ENCODE data around the gene ZBTB20. TPM values are rescaled to one million over a fixed set of nuclear protein-coding genes. Genes with fewer than 3 reads are reported as not detected.

ZBTB20 gene
- total RNA-seq, 4 donors from 2014 or later, result 148 to 242 (median 188) TPM

DNA sequence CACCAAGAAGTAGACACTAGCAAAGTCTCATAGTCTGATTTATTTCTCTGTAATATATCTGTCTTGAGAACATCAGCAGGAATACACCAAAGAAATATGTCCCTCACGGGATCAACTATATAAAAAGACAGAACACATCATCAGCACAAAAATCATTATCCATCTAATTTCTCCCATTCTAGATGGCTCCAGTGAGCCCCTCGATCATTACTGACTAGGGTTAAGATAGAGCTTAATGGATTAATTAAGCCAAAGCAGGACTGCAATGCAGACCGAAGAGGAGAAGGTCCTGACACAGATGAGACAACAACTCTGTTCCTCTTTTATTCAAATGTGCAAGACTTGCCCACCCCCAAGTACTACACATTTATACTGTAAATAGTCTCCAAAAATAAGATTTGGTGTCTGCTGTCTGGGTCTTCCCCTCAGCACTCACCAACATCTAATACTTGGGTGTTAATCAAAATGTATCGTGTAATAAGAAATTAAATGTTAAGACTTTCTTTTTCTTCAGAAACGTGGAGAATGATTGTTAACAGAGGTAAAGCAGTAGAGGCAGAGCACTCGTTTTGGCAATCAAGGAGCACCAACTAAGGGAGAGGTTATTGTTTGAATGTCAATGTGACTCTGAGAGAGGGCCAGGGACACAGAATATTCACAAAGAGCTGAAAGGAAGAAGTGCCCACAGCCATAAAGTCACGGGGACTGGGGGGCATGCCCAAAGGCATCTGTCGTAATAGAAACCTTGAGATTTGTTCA, 719.6 kb downstream of the ZBTB20 start:
- H3K27me3 ChIP-seq, result no peaks in the 10 kb centered on the region
- intact Hi-C loops (cut with DNase I), result no loop called here
- TF ChIP-seq POLR2A (IDR thresholded peaks at IDR 0.05) (no peak), CTCF (IDR thresholded peaks at IDR 0.05) (no peak)

DNA sequence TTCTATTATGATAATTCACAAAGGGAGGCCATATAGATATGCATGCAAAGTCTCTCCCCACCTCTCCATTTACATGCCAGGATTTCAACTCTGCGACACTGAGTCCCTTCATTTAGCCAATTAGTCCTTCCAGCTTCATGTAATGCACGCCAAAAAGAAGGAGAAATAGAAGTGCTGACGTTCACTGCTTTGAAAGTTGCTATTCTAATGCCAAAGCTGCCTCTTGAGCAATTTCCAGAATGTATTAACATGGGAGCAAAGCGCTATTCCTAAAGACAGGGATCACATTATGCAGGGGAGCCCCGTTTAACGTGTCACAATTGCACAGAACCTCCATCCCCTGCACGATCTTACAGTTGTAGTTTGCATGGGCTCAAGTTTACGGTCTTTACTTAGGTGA, 722.8 kb downstream of the ZBTB20 start:
- 79% methylated on average over 8 of the region's 8 CpGs for WGBS, 2 donors
- intact Hi-C loops (cut with DNase I), result no loop called here
- Histone ChIP-seq H3K27ac (no peak overlapping the region), H3K36me3 (no peaks in the 10 kb centered on the region), H3K4me3 (replicated peaks in 1 of 3) (no peak overlapping the region), H3K27me3 (no peaks in the 10 kb centered on the region), H3K9me3 (no peaks in the 10 kb centered on the region), H3K4me1 (peaks cover 1 to 2% of the 10 kb centered on the region in 2 donors)
- DNase-seq, result no peak
- TF ChIP-seq POLR2A (IDR thresholded peaks at IDR 0.05), result no peak
- TF ChIP-seq CTCF (IDR thresholded peaks at IDR 0.05), result no peak

More for the DNA sequence above, 719.6 kb downstream of the ZBTB20 start:
- DNase-seq, result no peak
- no peaks in the 10 kb centered on the region for H3K4me1 ChIP-seq
- no peak overlapping the region for H3K27ac ChIP-seq
- H3K4me3 ChIP-seq (replicated peaks in 1 of 3), result no peak overlapping the region
- H3K9me3 ChIP-seq, result no peaks in the 10 kb centered on the region
- H3K36me3 ChIP-seq, result no peaks in the 10 kb centered on the region
- WGBS, 2 donors, result 92 to 93% methylated on average over 8 of the region's 8 CpGs

- no peak for DNase-seq
- H3K9me3 ChIP-seq, result no peaks in the 10 kb centered on the region
- H3K27me3 ChIP-seq, result no peaks in the 10 kb centered on the region
- no peak overlapping the region for H3K4me3 ChIP-seq (replicated peaks in 1 of 3)
- WGBS, 2 donors, result 90 to 91% methylated on average over 7 of the region's 7 CpGs
- H3K27ac ChIP-seq, result no peak overlapping the region
- peaks cover 19 to 22% of the 10 kb centered on the region in 2 donors for H3K4me1 ChIP-seq
- no peak for TF ChIP-seq CTCF (IDR thresholded peaks at IDR 0.05)
- no peak for TF ChIP-seq POLR2A (IDR thresholded peaks at IDR 0.05)
- no peaks in the 10 kb centered on the region for H3K36me3 ChIP-seq
- intact Hi-C loops (cut with DNase I), result no loop called here
Observed at GRCh38 chr3:114421204-114421603, 725.9 kb downstream of the ZBTB20 start.

DNA sequence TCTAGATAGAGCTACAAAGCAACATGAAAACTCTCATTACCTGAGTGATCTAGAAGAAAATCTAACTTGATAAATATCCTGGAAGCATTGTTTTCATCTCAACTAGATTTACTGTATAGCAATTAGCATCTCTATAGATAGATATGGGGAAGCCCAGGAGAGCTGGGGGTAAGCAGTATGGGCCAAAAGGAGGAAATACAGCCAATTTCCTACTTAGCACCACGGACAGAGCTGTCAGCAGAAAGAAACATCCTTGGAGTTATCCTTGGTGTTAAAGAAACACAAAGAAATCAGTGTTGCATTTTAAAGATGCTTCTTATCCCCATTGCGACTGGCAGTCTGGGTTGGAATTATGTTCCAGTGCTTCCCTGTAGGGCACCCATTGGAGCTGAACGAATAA, 727.0 kb downstream of the ZBTB20 start:
- H3K4me3 ChIP-seq (replicated peaks in 1 of 3), result no peak overlapping the region
- intact Hi-C loops (cut with DNase I), result no loop called here
- no peaks in the 10 kb centered on the region for H3K9me3 ChIP-seq
- no peaks in the 10 kb centered on the region for H3K36me3 ChIP-seq
- no peak overlapping the region for H3K27ac ChIP-seq
- WGBS, 2 donors, result 60 to 66% methylated on average over 3 of the region's 3 CpGs
- no peaks in the 10 kb centered on the region for H3K27me3 ChIP-seq
- peaks cover 19 to 22% of the 10 kb centered on the region in 2 donors for H3K4me1 ChIP-seq
- DNase-seq, result no peak
- TF ChIP-seq POLR2A (IDR thresholded peaks at IDR 0.05) (no peak), CTCF (IDR thresholded peaks at IDR 0.05) (no peak)

- intact Hi-C loops (cut with DNase I), result no loop called here
- H3K4me3 ChIP-seq (replicated peaks in 1 of 3), result no peak overlapping the region
- H3K9me3 ChIP-seq, result no peaks in the 10 kb centered on the region
- peaks cover 19 to 22% of the 10 kb centered on the region in 2 donors for H3K4me1 ChIP-seq
- DNase-seq, result no peak
- H3K27ac ChIP-seq, result peak overlapping the region; percentile 36 to 72 (median 64)
- no peaks in the 10 kb centered on the region for H3K27me3 ChIP-seq
- H3K36me3 ChIP-seq, result no peaks in the 10 kb centered on the region
- TF ChIP-seq CTCF (IDR thresholded peaks at IDR 0.05) (peak; percentile 71 to 93 (median 82)), POLR2A (IDR thresholded peaks at IDR 0.05) (no peak)
- WGBS, 2 donors, result 24 to 26% methylated on average over 8 of the region's 8 CpGs
Observed at GRCh38 chr3:114418724-114419543, 728.2 kb downstream of the ZBTB20 start.

All from thyroid gland (tissue), 4 donors.